K562 (cell line): Measurements from ENCODE around the gene KIF6. TPM values are rescaled to one million over a fixed set of nuclear protein-coding genes. Genes with fewer than 3 reads are reported as not detected.

Experiments used
- ATAC-seq: fragments of 200-7000 bp; cut with Tn5 transposase; 3 replicates; pipeline ENCODE4 v1.9.1; 2020; ENCODE audit warnings: moderate library complexity
- BruUV-seq: library from RNA; stranded (reverse); fragments of 400-500 nt; replicated peaks from 2 replicates; lab custom pipeline; 2021; lab: Mats Ljungman, UMichigan
- CTCF ChIA-PET: fragments of 300-600 bp; formaldehyde crosslinking; extraction: SDS; loops from one replicate; lab custom pipeline; 2021; ENCODE audit warnings: low intra/inter-chr PET ratio; lab: Yijun Ruan, JAX
- POLR2A ChIA-PET: fragments of 300-600, 350-650 bp; sonication (Branson Sonifier 250); formaldehyde crosslinking; extraction: SDS; loops from one replicate; lab custom pipeline; 2021; ENCODE audit warnings: antibody characterized with exemption, inconsistent platforms; lab: Yijun Ruan, JAX
- DNase-seq, 4 experiments: peaks; one replicate each; pipeline versions ENCODE4 v3.0.0 to v3.0.0-alpha.2; 2011 to 2018; ENCODE audit warnings: low spot score in 3 of 4, mixed read lengths in 3 of 4; ENCODE audit errors: extremely low read depth in 1 of 4
- FAIRE-seq: peaks from 2 replicates; lab custom pipeline; 2011; peaks lifted over from hg19 to GRCh38; lab: Jason Lieb, UNC
- H2AFZ ChIP-seq: 2 replicates; pipeline ENCODE4 v1.6.0; 2011; ENCODE audit warnings: low read depth, low read length, control low read depth, inconsistent platforms
- H3K27ac ChIP-seq: fragments of 200-600 bp; 3 replicates; pipeline ENCODE4 v1.8.0; 2011; ENCODE audit warnings: low read depth, mild to moderate bottlenecking, control low read depth, inconsistent platforms, low read length, moderate library complexity, mixed read lengths; ENCODE audit errors: extremely low read depth
- H3K27me3 ChIP-seq, 2 experiments: fragments of 300-600 bp in 1 of 2; 2 replicates in 1 of 2; 3 replicates in 1 of 2; pipeline versions ENCODE4 v1.6.0 to v1.8.0; 2011; ENCODE audit warnings: inconsistent platforms in 2 of 2, low read length in 2 of 2, mild to moderate bottlenecking in 1 of 2, mixed read lengths in 1 of 2, moderate library complexity in 1 of 2; ENCODE audit not compliant: control insufficient read depth in 2 of 2, insufficient read depth in 2 of 2
- H3K36me3 ChIP-seq: fragments of 300-600 bp; 3 replicates; pipeline ENCODE4 v1.8.0; 2011; ENCODE audit warnings: mild to moderate bottlenecking, low read length, inconsistent platforms; ENCODE audit not compliant: control insufficient read depth, insufficient read depth
- H3K4me1 ChIP-seq, 2 experiments: fragments of 200-600 bp in 1 of 2; replicated peaks in 1 of 2; 2 replicates in 1 of 2; 3 replicates in 1 of 2; pipeline versions ENCODE4 v1.5.1 to v1.8.0; 2011; ENCODE audit warnings: inconsistent platforms in 2 of 2, low read length in 2 of 2, mild to moderate bottlenecking in 1 of 2, mixed read lengths in 1 of 2, moderate library complexity in 1 of 2; ENCODE audit not compliant: control insufficient read depth in 2 of 2, insufficient read depth in 2 of 2
- H3K4me2 ChIP-seq: 2 replicates; pipeline ENCODE4 v1.6.1; 2011; ENCODE audit warnings: low read length, control low read depth, inconsistent platforms, mixed read lengths; ENCODE audit not compliant: insufficient read depth
- H3K4me3 ChIP-seq: fragments of 200-600 bp; sonication (generic), shearing (Covaris generic); 2 replicates; pipeline ENCODE4 v1.5.1; 2016; ENCODE audit warnings: control low read depth, inconsistent platforms
- H3K79me2 ChIP-seq: fragments of 200-600 bp; 3 replicates; pipeline ENCODE4 v1.8.0; 2011; ENCODE audit warnings: low read length, inconsistent platforms; ENCODE audit not compliant: control insufficient read depth, insufficient read depth
- H3K9ac ChIP-seq, 2 experiments: 2 replicates each; pipeline versions ENCODE4 v1.6.0 to v1.6.1; 2011; ENCODE audit warnings: low read depth in 2 of 2, low read length in 2 of 2, control low read depth in 1 of 2, inconsistent platforms in 1 of 2, mild to moderate bottlenecking in 1 of 2, mixed read lengths in 1 of 2; ENCODE audit not compliant: insufficient read depth in 1 of 2
- H3K9me1 ChIP-seq: one replicate; pipeline ENCODE4 v1.6.0; 2011; ENCODE audit warnings: inconsistent platforms, mild to moderate bottlenecking, low read length, moderate library complexity; ENCODE audit not compliant: control insufficient read depth, insufficient read depth
- H3K9me3 ChIP-seq: replicated peaks from 2 replicates; pipeline ENCODE4 v1.5.1; 2011; ENCODE audit warnings: low read depth, low read length, inconsistent platforms; ENCODE audit not compliant: control insufficient read depth, insufficient read depth
- H4K20me1 ChIP-seq: replicated peaks from 2 replicates; pipeline ENCODE4 v1.6.1; 2011; ENCODE audit warnings: low read length, inconsistent platforms, mixed read lengths; ENCODE audit not compliant: control insufficient read depth, insufficient read depth
- ADNP ChIP-seq: fragments of 200-800 bp; sonication (Bioruptor generic); IDR thresholded peaks from 2 replicates; pipeline ENCODE4 v1.6.1; 2016; ENCODE audit warnings: missing genetic modification characterization, missing compliant biosample characterization
- BACH1 ChIP-seq: fragments of 200-800 bp; sonication (Bioruptor generic); IDR thresholded peaks from 2 replicates; pipeline ENCODE4 v1.6.1; 2016; ENCODE audit warnings: missing genetic modification characterization, missing compliant biosample characterization
- CBFA2T2 ChIP-seq: fragments of 450-650 bp; conservative IDR thresholded peaks from 2 replicates; pipeline ENCODE4 v1.6.1; 2017; ENCODE audit warnings: mild to moderate bottlenecking
- GABPB2 ChIP-seq: fragments of 250-450 bp; sonication (Bioruptor Pico); conservative IDR thresholded peaks from 2 replicates; pipeline ENCODE4 v1.5.1; 2021; ENCODE audit warnings: mild to moderate bottlenecking
- HEY1 ChIP-seq: fragments of 250-450 bp; sonication (Bioruptor Pico); IDR thresholded peaks from 2 replicates; pipeline ENCODE4 v1.5.0; 2020; ENCODE audit warnings: mild to moderate bottlenecking, moderate library complexity, borderline replicate concordance
- HNRNPK ChIP-seq: fragments of 200-400 bp; formaldehyde crosslinking; IDR thresholded peaks from one replicate; pipeline ENCODE4 v1.6.1; 2018; ENCODE audit warnings: mild to moderate bottlenecking, low read depth, low read length; ENCODE audit not compliant: poor library complexity, severe bottlenecking
- NBN ChIP-seq: fragments of 450-650 bp; IDR thresholded peaks from 2 replicates; pipeline ENCODE4 v1.6.1; 2016; ENCODE audit warnings: low read depth, mild to moderate bottlenecking
- NCOA2 ChIP-seq, 2 experiments: fragments of 450-650 bp; IDR thresholded peaks; 2 replicates each; pipeline ENCODE4 v1.6.1; 2018; ENCODE audit warnings: mild to moderate bottlenecking in 2 of 2, moderate library complexity in 1 of 2; ENCODE audit not compliant: partially characterized antibody in 2 of 2
- PTTG1 ChIP-seq: fragments of 450-650 bp; IDR thresholded peaks from 2 replicates; pipeline ENCODE4 v1.6.1; 2016; ENCODE audit warnings: low read depth, mild to moderate bottlenecking, missing genetic modification characterization, missing compliant biosample characterization
- RBM14 ChIP-seq: fragments of 200-400 bp; formaldehyde crosslinking; IDR thresholded peaks from 2 replicates; pipeline ENCODE4 v1.6.1; 2018; ENCODE audit warnings: low read depth, mild to moderate bottlenecking, low read length, moderate library complexity, borderline replicate concordance; ENCODE audit not compliant: insufficient read depth
- RCOR1 ChIP-seq, 2 experiments: IDR thresholded peaks; 2 replicates each; pipeline ENCODE4 v1.6.1; 2012; ENCODE audit warnings: low read depth in 2 of 2, low read length in 2 of 2, borderline replicate concordance in 1 of 2, improper control_type of control experiment in 1 of 2
- SIN3B ChIP-seq: fragments of 450-650 bp; IDR thresholded peaks from 2 replicates; pipeline ENCODE4 v1.6.1; 2017; ENCODE audit warnings: low read depth, mild to moderate bottlenecking, moderate library complexity
- THRAP3 ChIP-seq: fragments of 450-650 bp; IDR thresholded peaks from 2 replicates; pipeline ENCODE4 v1.6.1; 2016; ENCODE audit warnings: mild to moderate bottlenecking, inconsistent platforms, borderline replicate concordance
- TRIM24 ChIP-seq, 2 experiments: fragments of 450-650 bp; IDR thresholded peaks; 2 replicates each; pipeline ENCODE4 v1.6.1; 2016
- ZNF445 ChIP-seq: fragments of 250-450 bp; sonication (Bioruptor Pico); IDR thresholded peaks from 2 replicates; pipeline ENCODE4 v1.4.0; 2020; ENCODE audit warnings: low read depth, mild to moderate bottlenecking, moderate library complexity
- WGBS: fragments of 100-300 bp; shearing (Covaris generic); methylation state at CpG from one replicate; pipeline ENCODE4 v1.1.6; 2016; ENCODE audit warnings: low coverage, mixed read lengths; ENCODE audit not compliant: insufficient coverage; ENCODE audit errors: missing lambda C conversion rate; 5-methylcytosine and 5-hydroxymethylcytosine counted together
- in situ Hi-C: fragments of 300-500 bp; cut with MboI; formaldehyde crosslinking; loops from 4 replicates; pipeline ENCODE4 v1.15.0; 2018; ENCODE audit warnings: inconsistent platforms, mixed read lengths
- intact Hi-C: fragments of 100-400 bp; cut with micrococcal nuclease; formaldehyde crosslinking; loops from 2 replicates; pipeline ENCODE4 v1.14.2; 2022
- polyA plus RNA-seq, 8 experiments: library from polyadenylated mRNA; depleted of rRNA in 4 of 8; stranded (reverse) in 5 of 8; unstranded in 3 of 8; fragments of >200 nt; fragmentation: Nextera tagmentation in 2 of 8; fragmentation: Illumina TruSeq in 1 of 8; extraction: Ambion mirVana in 2 of 8; extraction: Trizol in 1 of 8; gene quantifications; 2 replicates each; pipeline versions ENCODE4 v1.2.1 to v1.2.3, GENCODE V29; 2011 to 2014; ENCODE audit warnings: inconsistent platforms in 1 of 8, missing spikeins in 1 of 8
- total RNA-seq, 7 experiments: library from RNA; depleted of rRNA in 6 of 7; stranded (reverse); fragments of >200 nt in 6 of 7; fragmentation: Illumina TruSeq in 2 of 7; extraction: Trizol in 2 of 7; gene quantifications; 2 replicates each; pipeline versions ENCODE4 v1.2.1 to v1.2.3, GENCODE V29; 2011 to 2021; ENCODE audit warnings: low replicate concordance in 1 of 7
- TF ChIP-seq, protein P1 (sequence below): fragments of 250-450 bp; sonication (Bioruptor Pico); IDR thresholded peaks from 2 replicates; pipeline ENCODE4 v1.8.0; 2022; ENCODE audit warnings: inconsistent platforms, mild to moderate bottlenecking, moderate library complexity, borderline replicate concordance
- TF ChIP-seq, protein P2 (sequence below): fragments of 200-800 bp; sonication (Bioruptor generic); IDR thresholded peaks from 2 replicates; pipeline ENCODE4 v1.6.1; 2017; ENCODE audit warnings: missing genetic modification characterization, missing compliant biosample characterization
- TF ChIP-seq, protein P3 (sequence below), 2 experiments: fragments of 450-650 bp; conservative IDR thresholded peaks; 2 replicates each; pipeline ENCODE4 v1.6.1; 2017; ENCODE audit warnings: mild to moderate bottlenecking in 2 of 2, moderate library complexity in 2 of 2

Gene KIF6
- total and polyA plus RNA-seq, 9 of the 15 experiments (the other 6 are each of a cell fraction or from before 2014, with no cell fraction given): not detected

- WGBS: 0% methylated on average over 9 of the region's 9 CpGs
- H2AFZ ChIP-seq: no peak overlapping the region
- in situ Hi-C loops (no loop called here), intact Hi-C loops (no loop called here)
- H3K9ac ChIP-seq: no peak overlapping the region
- H3K27ac ChIP-seq: no peak overlapping the region
- ATAC-seq: no peak
- H3K4me3 ChIP-seq: no peak overlapping the region
- no peaks in the 10 kb centered on the region for H3K9me1 ChIP-seq
- DNase-seq: no peak
- no peaks in the 10 kb centered on the region for H3K9me3 ChIP-seq
- no peaks in the 10 kb centered on the region for H3K36me3 ChIP-seq
- H3K27me3 ChIP-seq: peaks cover 5 to 30% of the 10 kb centered on the region in 2 experiments; a peak in 4 of 5 replicates
- no peaks in the 10 kb centered on the region for H3K4me1 ChIP-seq
- FAIRE-seq: no peak
- ChIA-PET POLR2A (interaction anchor here (0.6 kb wide), 2 partner anchors 13 to 1768 kb away, joined by 3 read pairs; no protein-coding TSS in a partner anchor), CTCF (interaction anchor here (0.5 kb wide), 1 partner anchor 853 kb away, joined by 3 read pairs; no protein-coding TSS in a partner anchor)
- no peak overlapping the region for H3K4me2 ChIP-seq
- 0 out of 2 replicates have a peak, but pooled peaks cover 5% of the 10 kb centered on the region for H4K20me1 ChIP-seq
- no TSS peak for BruUV-seq
- no peaks in the 10 kb centered on the region for H3K79me2 ChIP-seq
- TF ChIP-seq TRIM24 (IDR thresholded peaks at IDR 0.05) (no peak), HEY1 (CRISPR knock-in tag) (no peak), PTTG1 (tag) (no peak), BACH1 (no peak), GABPB2 (CRISPR knock-in tag) (no peak), ZNF445 (CRISPR knock-in tag) (no peak), NCOA2 (IDR thresholded peaks at IDR 0.05; ENCODE audit: partially characterized antibody in 2 of 2) (no peak), CBFA2T2 (no peak), SIN3B (no peak), ADNP (tag) (no peak), HNRNPK (no peak), THRAP3 (no peak), RCOR1 (IDR thresholded peaks at IDR 0.05; ENCODE audit: borderline replicate concordance in 1 of 2, low read depth in 2 of 2, low read length in 2 of 2) (no peak), NBN (no peak), RBM14 (no peak)
- TF ChIP-seq, protein P1, sequence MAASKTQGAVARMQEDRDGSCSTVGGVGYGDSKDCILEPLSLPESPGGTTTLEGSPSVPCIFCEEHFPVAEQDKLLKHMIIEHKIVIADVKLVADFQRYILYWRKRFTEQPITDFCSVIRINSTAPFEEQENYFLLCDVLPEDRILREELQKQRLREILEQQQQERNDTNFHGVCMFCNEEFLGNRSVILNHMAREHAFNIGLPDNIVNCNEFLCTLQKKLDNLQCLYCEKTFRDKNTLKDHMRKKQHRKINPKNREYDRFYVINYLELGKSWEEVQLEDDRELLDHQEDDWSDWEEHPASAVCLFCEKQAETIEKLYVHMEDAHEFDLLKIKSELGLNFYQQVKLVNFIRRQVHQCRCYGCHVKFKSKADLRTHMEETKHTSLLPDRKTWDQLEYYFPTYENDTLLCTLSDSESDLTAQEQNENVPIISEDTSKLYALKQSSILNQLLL: no peak
- TF ChIP-seq, protein P2, sequence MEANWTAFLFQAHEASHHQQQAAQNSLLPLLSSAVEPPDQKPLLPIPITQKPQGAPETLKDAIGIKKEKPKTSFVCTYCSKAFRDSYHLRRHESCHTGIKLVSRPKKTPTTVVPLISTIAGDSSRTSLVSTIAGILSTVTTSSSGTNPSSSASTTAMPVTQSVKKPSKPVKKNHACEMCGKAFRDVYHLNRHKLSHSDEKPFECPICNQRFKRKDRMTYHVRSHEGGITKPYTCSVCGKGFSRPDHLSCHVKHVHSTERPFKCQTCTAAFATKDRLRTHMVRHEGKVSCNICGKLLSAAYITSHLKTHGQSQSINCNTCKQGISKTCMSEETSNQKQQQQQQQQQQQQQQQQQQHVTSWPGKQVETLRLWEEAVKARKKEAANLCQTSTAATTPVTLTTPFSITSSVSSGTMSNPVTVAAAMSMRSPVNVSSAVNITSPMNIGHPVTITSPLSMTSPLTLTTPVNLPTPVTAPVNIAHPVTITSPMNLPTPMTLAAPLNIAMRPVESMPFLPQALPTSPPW (CRISPR knock-in tag): no peak
- TF ChIP-seq, protein P3, sequence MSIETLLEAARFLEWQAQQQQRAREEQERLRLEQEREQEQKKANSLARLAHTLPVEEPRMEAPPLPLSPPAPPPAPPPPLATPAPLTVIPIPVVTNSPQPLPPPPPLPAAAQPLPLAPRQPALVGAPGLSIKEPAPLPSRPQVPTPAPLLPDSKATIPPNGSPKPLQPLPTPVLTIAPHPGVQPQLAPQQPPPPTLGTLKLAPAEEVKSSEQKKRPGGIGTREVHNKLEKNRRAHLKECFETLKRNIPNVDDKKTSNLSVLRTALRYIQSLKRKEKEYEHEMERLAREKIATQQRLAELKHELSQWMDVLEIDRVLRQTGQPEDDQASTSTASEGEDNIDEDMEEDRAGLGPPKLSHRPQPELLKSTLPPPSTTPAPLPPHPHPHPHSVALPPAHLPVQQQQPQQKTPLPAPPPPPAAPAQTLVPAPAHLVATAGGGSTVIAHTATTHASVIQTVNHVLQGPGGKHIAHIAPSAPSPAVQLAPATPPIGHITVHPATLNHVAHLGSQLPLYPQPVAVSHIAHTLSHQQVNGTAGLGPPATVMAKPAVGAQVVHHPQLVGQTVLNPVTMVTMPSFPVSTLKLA (conservative IDR thresholded peaks at IDR 0.05): no peak
Measured at GRCh38 chr6:39339096-39339867, 385.9 kb downstream of the KIF6 start.
